GM21360 (cell line): ENCODE measurements around the gene SRRM3.
"Not testable (repeated sequence)": the region's sequence is repeated elsewhere in the genome, so short reads cannot be mapped to it uniquely, and the experiment has no call there.

Experiments used
- ATAC-seq: cut with Tn5 transposase; IDR thresholded peaks from one replicate; pipeline ENCODE4 v1.9.1; 2021; ENCODE audit warnings: mild to moderate bottlenecking, moderate library complexity; ENCODE audit not compliant: unreplicated experiment

SRRM3 gene

GRCh38 chr7:76285604-76286374 lies 84.1 kb downstream of the SRRM3 start:
- ATAC-seq = no peak

DNA sequence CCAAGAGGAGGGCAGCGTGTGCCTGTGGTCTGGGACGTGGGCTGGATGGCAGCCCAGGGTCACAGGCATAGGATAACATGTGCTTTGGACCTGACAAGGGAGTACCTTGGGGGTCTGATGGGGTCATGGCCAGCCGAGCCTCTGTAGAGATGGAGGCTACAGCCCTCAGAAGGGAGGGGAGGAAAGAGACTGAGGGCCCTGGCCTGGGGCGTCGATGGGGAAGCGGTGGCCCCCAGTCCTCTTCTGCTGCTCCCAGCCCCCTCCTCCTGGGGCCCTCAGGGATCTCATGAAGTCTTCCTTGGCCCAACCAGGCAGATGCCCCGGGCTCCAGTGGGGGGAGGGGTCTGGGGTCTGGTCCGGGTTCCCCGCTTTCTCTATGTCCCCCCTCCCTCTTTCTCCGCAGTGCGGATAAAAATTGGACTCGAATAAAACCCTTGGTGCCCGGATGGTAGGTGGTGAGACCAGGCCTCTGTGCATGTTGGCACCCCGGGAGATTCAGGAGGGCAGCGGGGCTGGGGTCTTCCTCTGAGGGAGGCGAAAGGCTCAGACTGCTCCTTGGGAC lies 85.2 kb downstream of the SRRM3 start:
- no peak for ATAC-seq

- ATAC-seq = not testable (repeated sequence)
These were observed 89.2 kb downstream of the SRRM3 start for GRCh38 chr7:76290847-76291350.

DNA sequence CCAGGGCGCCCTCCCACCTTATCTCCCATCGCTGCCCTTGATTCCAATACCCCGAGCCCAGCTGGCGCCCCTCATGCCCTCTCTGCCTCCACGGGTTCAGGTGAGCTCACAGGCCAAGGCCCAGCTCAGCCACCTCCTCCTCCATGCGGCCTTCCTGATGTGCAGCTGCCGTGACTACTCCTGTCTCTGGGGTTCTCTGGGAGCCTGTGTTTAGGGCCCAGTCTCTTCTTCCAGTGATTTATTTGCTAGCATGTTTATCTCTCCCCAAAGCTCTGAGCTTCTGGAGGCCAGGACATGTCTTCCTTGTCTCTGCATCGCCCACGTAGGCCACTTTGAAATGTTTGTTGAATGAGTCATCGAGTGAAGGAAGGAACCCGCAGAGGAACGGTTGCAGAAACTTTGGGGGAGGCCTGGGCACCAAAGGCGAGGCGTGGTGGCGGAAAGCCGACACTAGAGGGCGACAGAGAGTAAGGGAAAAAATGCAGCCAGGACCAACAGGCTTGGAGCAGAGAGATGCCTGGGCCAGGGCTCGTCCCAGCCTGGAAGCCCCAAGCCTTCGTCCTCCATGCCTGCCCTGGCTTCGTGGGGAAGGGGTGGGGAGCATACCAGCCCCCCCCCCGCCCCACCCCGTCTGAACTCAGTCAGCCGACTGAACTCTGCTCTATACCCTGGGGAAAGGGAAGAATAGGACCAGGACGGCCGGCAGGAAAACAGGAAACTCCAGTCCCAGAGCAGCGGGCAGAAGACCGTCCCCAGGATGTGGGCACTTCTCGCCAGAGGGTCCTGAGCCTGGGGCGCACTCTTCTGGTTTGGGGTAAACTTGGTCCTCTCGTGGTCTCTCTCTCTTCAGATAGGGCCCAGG lies 89.9 kb downstream of the SRRM3 start:
- ATAC-seq = peak; percentile 80

- peak; percentile 17 for ATAC-seq
These were observed 90.5 kb downstream of the SRRM3 start for GRCh38 chr7:76292213-76292573.

- not testable (repeated sequence) for ATAC-seq
These were observed 91.2 kb downstream of the SRRM3 start for GRCh38 chr7:76292911-76293310.

- no peak for ATAC-seq
These were observed 91.8 kb downstream of the SRRM3 start for GRCh38 chr7:76293407-76293901.

DNA sequence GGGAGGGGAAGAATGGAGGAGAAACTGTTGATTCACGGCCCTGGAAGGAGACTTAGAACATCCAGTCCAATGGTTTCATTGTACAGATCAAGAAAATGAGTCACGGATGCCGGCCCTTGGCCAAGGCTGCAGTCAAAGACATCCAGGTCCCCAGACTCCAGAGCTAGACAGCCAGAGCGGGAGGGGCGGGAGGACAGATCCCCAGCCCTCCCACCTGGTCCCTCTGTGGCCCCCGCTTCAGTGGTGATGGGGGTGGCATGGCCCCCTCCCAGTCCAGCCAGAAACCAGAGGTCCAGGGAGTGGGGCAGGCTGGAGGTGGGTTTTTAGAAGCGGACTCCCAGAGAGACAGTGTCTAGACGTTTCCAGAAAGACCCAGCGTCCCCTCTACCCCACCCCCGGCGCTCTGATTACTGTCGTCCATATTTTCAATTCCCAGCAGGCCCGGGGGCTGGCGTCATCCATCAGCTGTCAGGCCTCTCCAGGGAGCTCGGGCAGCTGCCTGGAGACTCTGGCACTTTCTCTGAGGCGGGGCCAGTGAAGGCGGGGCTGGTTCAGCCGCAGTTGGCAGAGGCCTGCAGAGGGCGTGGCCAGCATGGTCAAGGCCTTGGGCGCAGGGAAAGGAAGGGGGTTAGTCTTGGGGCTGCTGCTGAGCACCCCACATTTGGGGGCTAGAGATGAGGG lies 92.8 kb downstream of the SRRM3 start:
- ATAC-seq = no peak

GRCh38 chr7:76296743-76297740 lies 95.3 kb downstream of the SRRM3 start:
- ATAC-seq = no peak

DNA sequence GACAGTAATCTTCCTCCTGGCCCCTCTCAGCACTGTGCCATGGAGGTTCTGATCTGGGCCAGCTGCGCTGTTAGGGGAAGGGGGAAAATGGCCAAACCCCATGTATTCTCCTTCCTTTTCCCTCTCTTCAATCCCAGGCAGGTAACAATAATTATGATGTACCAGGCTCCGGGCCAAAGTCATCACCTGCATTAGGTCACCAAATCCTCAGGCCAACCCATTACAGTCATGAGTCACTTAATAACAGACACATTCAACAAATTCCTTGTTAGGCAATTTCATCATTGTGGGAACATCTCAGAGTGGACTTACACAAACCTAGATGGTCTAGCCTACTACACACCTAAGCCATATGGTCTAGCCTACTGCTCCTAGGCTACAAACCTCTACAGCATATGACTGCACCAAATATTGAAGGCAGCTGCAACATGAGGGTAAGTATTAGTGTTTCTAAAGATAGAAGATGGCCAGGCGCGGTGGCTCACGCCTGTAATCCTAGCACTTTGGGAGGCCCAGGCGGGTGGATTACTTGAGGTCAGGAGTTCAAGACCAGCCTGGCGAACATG lies 98.6 kb downstream of the SRRM3 start:
- no peak for ATAC-seq

GRCh38 chr7:76301000-76301399 lies 99.3 kb downstream of the SRRM3 start:
- ATAC-seq = no peak

DNA sequence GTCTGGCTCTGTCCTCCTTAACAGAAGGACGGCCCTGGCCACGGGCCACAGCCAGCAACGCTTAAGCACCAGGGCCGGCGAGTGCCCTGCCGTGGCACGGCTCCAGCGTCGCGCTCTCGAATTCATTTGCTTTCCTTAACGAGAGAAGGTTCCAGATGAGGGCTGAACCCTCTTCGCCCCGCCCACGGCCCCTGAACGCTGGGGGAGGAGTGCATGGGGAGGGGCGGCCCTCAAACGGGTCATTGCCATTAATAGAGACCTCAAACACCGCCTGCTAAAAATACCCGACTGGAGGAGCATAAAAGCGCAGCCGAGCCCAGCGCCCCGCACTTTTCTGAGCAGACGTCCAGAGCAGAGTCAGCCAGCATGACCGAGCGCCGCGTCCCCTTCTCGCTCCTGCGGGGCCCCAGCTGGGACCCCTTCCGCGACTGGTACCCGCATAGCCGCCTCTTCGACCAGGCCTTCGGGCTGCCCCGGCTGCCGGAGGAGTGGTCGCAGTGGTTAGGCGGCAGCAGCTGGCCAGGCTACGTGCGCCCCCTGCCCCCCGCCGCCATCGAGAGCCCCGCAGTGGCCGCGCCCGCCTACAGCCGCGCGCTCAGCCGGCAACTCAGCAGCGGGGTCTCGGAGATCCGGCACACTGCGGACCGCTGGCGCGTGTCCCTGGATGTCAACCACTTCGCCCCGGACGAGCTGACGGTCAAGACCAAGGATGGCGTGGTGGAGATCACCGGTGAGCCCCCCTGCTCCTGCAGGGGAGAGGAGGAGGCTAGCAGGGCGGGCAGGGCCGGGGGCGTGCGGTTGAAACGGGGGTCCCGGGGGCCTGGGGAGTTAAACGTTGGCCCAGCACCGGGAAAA lies 100.9 kb downstream of the SRRM3 start, which contains the start of gene HSPB1:
Gene HSPB1, plus strand, starts transcription at position 327 of the 855 bp plus-strand sequence. Its CDS starts 40 bp downstream, at position 367.
- peak; percentile 51 for ATAC-seq

DNA sequence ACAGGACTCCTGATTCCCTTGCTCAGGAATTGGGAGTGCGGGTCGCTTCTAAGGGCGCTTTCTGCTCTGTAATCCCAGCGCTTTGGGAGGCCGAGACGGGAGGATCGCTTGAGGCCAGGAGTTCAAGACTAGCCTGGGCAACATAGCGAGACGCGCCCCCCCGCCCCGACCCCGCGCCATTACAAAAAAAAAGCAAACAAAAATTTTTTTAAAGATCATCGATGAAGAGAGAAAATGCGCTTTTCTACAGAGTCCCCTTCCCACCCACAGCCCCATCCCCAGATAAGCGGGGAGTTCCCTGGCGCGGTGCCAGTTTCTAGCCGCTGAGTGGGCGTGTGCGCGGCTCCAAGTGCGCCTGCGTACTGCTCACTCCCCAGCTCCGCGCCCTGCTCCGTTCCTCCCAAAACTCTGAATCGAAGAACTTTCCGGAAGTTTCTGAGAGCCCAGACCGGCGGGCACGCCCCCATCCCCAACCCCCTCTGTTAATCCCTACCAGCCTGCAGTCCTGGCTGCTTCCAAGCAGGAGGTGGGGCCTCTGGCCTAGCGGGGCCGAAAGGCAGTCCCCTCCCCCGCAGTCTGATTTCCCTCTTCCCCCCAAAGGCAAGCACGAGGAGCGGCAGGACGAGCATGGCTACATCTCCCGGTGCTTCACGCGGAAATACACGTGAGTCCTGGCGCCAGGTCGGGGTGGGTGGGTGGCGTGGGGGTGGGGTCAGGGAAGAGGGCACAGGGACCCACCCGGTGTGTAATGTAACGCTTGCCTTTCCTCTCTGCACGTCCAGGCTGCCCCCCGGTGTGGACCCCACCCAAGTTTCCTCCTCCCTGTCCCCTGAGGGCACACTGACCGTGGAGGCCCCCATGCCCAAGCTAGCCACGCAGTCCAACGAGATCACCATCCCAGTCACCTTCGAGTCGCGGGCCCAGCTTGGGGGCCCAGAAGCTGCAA lies 101.8 kb downstream of the SRRM3 start:
- ATAC-seq = no peak

DNA sequence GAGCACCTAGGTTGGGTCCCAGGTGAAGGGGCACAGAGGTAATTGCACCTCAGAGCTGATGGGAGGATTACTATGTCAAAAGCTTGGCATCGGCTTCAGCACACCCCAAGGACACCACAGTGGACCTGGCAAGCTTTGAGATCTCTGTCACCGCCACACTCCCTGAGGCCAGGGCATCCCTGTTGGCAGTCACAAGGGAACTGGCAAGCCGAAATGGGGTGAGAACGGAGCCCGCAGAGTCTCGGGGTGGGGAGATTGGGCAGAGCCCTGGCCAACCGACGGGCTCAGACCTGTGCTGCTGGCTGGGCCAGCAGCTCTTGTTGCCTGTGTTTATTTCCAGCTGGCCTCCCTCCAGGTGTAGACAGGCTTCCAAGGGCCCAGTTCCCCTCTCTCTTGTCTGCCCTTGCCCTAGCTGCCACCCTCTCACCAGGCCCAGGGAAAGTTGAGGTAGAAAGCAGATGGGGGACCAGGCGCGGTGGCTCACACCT lies 103.2 kb downstream of the SRRM3 start:
- no peak for ATAC-seq

DNA sequence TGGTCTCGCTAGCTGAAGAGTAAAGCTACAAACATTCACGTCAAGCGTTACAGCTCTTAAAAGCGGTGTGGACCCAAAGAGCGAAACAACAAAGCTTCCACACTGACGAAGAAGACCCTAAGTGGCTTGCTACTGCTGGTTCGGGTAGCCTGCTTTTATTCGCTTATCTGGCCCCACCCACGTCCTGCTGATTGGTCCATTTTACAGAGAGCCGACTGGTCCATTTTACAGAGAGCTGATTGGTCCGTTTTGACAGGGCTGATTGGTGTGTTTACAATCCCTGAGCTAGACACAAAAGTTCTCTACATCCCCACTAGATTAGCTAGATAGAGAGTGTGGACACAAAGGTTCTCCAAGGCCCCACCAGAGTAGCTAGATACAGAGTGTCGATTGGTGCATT lies 107.2 kb downstream of the SRRM3 start:
- ATAC-seq = not testable (repeated sequence)

DNA sequence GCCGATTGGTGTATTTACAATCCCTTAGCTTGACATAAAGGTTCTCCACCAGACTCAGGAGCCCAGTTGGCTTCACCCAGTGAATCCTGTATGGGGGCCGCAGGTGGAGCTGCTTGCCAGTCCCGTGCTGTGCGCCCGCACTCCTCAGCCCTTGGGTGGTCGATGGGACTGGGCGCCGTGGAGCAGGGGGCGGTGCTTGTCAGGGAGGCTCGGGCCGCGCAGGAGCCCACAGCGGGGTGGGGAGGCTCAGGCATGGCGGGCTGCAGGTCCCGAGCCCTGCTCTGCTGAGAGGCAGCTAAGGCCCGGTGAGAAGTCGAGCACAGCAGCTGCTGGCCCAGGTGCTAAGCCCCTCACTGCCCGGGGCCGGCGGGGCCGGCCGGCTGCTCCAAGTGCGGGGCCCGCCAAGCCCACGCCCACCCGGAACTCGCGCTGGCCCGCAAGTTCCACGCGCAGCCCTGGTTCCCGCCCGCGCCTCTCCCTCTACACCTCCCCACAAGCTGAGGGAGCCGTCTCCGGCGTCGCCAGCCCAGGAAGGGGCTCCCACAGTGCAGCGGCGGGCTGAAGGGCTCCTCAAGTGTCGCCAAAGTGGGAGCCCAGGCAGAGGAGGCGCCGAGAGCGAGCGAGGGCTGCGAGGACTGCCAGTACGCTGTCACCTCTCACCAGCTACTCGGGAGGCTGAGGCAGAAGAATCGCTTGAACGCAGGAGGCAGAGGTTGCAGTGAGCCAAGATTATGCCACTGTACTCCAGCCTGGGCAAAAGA lies 107.8 kb downstream of the SRRM3 start:
- ATAC-seq = not testable (repeated sequence)
